ENCODE data around the gene WDR90.

WDR90 gene

GRCh38 chr16:636206-637080, 12.7 kb upstream of the WDR90 start, which contains the start of gene METTL26:
Gene METTL26, minus strand, starts transcription at chr16:636305. Its CDS starts 15 bp downstream, at chr16:636290.
- peak; percentile 92 for DNase-seq (ENCODE audit: low read depth, low spot score)
- H3K4me3 ChIP-seq (ENCODE audit: low read length), result peak within 1 kb of the TSS; percentile 78

DNA sequence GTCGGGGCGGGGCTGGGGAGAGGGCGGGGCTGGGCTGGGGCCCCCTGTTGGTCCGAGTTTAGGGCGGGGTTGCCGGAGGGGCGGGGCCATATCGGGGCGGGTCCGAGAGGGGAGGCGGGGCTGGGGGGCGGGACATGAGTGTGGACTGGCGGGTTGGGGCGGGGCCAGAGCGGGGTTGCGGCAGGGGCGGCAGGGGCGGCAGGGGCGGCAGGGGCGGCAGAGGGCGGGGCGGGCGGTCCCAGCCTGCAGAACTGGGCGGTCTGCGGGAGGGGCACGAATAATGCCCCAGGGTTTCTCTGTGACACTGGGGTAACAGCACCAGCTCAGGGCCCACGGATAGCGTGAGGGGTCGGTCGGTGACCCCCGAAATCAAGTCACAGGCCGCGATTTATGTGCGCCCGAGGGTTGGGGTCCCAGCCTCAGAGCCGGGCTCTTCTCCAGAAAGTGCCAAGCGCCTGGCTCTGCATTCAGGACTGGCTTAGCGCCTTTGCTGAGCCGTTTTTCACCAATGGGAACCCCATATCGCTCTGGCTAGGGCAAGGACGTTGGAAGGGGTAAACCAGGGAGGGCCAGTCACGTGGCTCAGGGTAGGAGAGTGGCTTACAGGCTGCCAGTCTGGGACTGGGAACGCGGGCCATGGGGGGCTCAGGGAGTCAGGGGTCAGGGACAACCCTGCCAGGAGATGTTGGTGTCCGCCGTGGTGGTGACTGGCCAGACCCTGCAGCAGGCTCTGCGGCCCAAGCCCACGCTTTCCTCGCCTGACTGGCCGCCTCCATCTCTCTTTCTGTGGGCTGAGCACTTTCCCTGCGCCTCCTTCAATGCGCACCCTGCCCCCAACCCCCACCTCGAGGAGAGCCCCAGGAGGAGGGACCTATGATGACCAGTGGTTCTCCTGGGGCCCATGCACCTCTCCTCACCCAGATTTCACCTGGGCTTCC, 11.8 kb upstream of the WDR90 start:
- peak overlapping the region; percentile 78 for H3K4me3 ChIP-seq (ENCODE audit: low read length)
- peak; percentile 71 for DNase-seq (ENCODE audit: low read depth, low spot score)

GRCh38 chr16:638034-638543, 11.1 kb upstream of the WDR90 start:
- DNase-seq (ENCODE audit: low read depth, low spot score), result no peak
- no peak overlapping the region for H3K4me3 ChIP-seq (ENCODE audit: low read length)

GRCh38 chr16:638836-639235, 10.3 kb upstream of the WDR90 start:
- no peak overlapping the region for H3K4me3 ChIP-seq (ENCODE audit: low read length)
- DNase-seq (ENCODE audit: low read depth, low spot score), result no peak

GRCh38 chr16:640614-641013, 8.6 kb upstream of the WDR90 start:
- no peak overlapping the region for H3K4me3 ChIP-seq (ENCODE audit: low read length)
- DNase-seq (ENCODE audit: low read depth, low spot score), result no peak

- peak within 1 kb of the TSS; percentile 62 for H3K4me3 ChIP-seq (ENCODE audit: low read length)
- DNase-seq (ENCODE audit: low read depth, low spot score), result peak; percentile 52
Measured at GRCh38 chr16:641326-642188, 7.6 kb upstream of the WDR90 start, which contains the start of gene MCRIP2. Gene MCRIP2, plus strand, starts transcription at chr16:641828. Its CDS starts 164 bp downstream, at chr16:641992.

- peak overlapping the region; percentile 62 for H3K4me3 ChIP-seq (ENCODE audit: low read length)
- no peak for DNase-seq (ENCODE audit: low read depth, low spot score)
Measured at GRCh38 chr16:642189-643049, 6.7 kb upstream of the WDR90 start.

GRCh38 chr16:643050-643368, 6.2 kb upstream of the WDR90 start:
- peak overlapping the region; percentile 62 for H3K4me3 ChIP-seq (ENCODE audit: low read length)
- no peak for DNase-seq (ENCODE audit: low read depth, low spot score)

DNA sequence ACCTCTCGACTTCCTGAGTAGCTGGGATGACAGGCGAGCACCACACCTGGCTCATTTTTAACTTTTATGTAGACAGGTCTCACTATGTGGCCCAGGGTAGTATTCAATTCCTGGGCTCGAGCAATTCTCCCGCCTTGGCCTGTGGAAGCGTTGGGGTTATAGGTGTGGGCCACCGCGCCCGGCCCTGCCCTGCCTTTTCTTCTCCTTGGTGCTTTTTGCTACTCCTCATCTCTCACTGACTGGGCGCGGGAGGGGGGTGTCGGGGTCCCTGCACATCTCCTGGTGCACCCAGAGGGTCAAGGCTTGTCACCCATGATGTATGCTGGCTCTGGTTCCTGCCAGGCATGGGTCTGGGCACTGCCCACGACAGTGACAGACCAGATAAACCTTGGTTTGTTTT, 4.6 kb upstream of the WDR90 start:
- H3K4me3 ChIP-seq (ENCODE audit: low read length), result no peak overlapping the region

DNA sequence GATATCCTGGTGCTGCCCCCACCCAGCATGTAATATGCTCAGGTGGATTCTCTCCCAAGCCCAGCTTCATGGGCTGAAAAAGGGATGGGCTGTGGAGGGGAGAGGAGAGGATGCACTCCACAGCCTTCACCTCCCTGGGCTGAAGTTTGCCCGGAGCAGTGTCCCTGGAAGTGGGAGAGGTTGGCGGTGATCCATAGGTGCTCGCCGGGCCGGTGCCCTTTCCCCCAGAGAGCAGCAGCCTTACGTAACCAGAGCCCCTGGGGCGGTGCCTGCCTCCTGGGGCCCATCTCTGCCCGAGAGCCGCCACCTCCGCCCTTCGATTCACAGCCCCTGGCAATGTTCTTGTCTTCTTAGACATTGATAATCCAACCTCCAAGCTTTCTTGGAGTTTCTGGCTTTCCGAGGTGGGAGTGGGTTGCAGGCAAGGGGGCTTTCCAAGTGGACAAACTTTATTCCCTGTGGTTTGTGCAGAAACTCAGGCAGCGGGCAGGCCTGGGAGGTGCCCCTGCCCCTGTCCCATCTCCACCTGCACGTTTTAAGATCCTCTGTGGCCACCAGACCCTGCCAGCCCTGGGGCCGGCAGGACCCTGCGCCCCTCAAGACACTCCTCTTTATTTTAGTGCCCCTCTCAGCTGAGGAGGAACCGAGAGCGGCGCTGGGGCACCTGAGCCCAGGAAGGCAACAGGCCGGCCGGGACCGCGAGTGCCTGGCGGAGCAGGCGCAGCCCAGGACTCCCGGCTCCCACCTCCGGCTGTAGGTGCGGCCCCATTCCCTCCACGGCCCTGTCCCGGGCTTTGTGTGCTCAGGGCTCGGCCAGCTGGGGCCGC, 3.1 kb upstream of the WDR90 start:
- DNase-seq (ENCODE audit: low read depth, low spot score), result no peak
- H3K4me3 ChIP-seq (ENCODE audit: low read length), result no peak overlapping the region

More for the DNA sequence above, 4.6 kb upstream of the WDR90 start:
- DNase-seq (ENCODE audit: low read depth, low spot score), result no peak

- DNase-seq (ENCODE audit: low read depth, low spot score), result no peak
- no peak overlapping the region for H3K4me3 ChIP-seq (ENCODE audit: low read length)
Measured at GRCh38 chr16:646679-647172, 2.4 kb upstream of the WDR90 start.

- DNase-seq (ENCODE audit: low read depth, low spot score), result no peak
- H3K4me3 ChIP-seq (ENCODE audit: low read length), result no peak overlapping the region; the same call in 1 of the 2 replicates
Measured at GRCh38 chr16:647173-647902, 1.8 kb upstream of the WDR90 start.

- DNase-seq (ENCODE audit: low read depth, low spot score), result peak; percentile 35
- peak overlapping the region; percentile 85 for H3K4me3 ChIP-seq (ENCODE audit: low read length)
Measured at GRCh38 chr16:648071-648780, 939 bp upstream of the WDR90 start.

DNA sequence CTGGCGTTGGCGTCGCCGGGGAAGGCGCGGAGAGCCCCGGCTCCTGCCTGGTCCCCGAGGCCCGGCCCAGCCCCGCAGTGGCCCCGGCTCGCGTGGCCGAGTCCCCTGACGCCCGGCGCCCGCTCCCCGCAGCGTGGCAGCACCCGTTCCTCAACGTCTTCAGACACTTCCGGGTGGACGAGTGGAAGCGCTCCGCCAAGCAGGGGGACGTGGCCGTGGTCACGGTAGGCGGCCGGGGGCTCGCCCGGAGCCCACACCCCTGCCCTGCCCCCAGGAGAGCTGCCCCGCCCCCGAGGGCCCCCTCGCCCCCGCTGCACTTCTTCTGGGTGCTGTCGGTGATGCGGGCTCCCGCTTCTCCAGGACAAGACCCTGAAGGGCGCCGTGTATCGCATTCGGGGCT, 466 bp downstream of the WDR90 start:
- no peak for DNase-seq (ENCODE audit: low read depth, low spot score)
- H3K4me3 ChIP-seq (ENCODE audit: low read length), result peak overlapping the region; percentile 85

- no peak for DNase-seq (ENCODE audit: low read depth, low spot score)
- H3K4me3 ChIP-seq (ENCODE audit: low read length), result no peak overlapping the region
Measured at GRCh38 chr16:651844-652243, 2.7 kb downstream of the WDR90 start.
